ENCODE results near the gene SLC34A2.

SLC34A2 gene

DNA sequence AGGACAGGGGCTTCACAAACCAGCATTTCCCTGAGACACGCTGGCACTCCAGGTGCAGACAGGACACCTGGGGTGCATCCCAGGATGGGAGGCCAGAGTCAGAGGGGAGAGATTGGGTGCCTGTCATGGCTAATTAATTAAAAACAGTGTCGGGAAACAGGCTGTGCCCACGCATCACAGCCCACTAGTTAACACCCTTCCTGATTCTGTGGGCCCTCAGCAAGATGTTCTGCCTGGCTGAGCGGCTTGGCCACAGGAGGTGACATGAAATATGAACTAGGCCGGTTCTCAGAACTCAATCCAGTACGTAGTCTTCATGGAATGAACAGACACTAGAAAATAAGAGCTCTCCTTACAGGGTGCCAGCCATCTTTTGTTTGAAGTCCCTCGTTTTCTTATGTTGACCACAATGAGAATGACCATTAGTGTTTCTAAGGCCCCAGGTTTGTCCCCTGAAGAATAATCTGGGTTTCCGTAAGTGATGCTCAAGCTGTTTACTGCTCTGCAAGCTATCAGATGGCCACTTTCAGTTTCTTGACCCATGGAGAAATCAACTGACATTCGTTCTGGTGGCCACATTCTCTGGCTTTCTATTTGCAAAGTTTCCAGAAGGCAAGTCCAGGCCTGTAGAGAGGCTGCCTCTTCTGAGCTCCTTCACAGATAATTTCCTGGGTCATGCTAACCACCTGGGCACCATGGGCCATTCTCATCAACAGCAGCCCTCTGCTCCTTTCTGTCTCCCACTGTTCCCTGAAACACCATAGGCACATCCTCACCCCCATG, 72.3 kb downstream of the SLC34A2 start:
- Histone ChIP-seq H3K4me2 (ENCODE audit: low read length) (no peak overlapping the region), H2AFZ (ENCODE audit: low read depth, low read length) (no peak overlapping the region), H4K20me1 (ENCODE audit: insufficient read depth, low read length) (no peaks in the 10 kb centered on the region), H3K9me3 (ENCODE audit: insufficient read depth, low read length) (no peaks in the 10 kb centered on the region), H3K4me1 (ENCODE audit: low read length) (no peaks in the 10 kb centered on the region), H3K36me3 (replicated peaks; ENCODE audit: low read depth, low read length) (no peaks in the 10 kb centered on the region), H3K9ac (ENCODE audit: low read length) (no peak overlapping the region), H3K79me2 (ENCODE audit: low read length) (no peaks in the 10 kb centered on the region), H3K27ac (ENCODE audit: low read length) (no peak overlapping the region), H3K4me3 (ENCODE audit: low read length) (no peak overlapping the region), H3K27me3 (ENCODE audit: low read depth, low read length) (no peaks in the 10 kb centered on the region)
- TF ChIP-seq, protein P1, sequence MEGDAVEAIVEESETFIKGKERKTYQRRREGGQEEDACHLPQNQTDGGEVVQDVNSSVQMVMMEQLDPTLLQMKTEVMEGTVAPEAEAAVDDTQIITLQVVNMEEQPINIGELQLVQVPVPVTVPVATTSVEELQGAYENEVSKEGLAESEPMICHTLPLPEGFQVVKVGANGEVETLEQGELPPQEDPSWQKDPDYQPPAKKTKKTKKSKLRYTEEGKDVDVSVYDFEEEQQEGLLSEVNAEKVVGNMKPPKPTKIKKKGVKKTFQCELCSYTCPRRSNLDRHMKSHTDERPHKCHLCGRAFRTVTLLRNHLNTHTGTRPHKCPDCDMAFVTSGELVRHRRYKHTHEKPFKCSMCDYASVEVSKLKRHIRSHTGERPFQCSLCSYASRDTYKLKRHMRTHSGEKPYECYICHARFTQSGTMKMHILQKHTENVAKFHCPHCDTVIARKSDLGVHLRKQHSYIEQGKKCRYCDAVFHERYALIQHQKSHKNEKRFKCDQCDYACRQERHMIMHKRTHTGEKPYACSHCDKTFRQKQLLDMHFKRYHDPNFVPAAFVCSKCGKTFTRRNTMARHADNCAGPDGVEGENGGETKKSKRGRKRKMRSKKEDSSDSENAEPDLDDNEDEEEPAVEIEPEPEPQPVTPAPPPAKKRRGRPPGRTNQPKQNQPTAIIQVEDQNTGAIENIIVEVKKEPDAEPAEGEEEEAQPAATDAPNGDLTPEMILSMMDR (IDR thresholded peaks at IDR 0.05; ENCODE audit: low read depth, low read length) = no peak
- no peak for TF ChIP-seq EZH2phosphoT487 (IDR thresholded peaks at IDR 0.05; ENCODE audit: low read depth)

All from OCI-LY3 (cell line).